Fibroblast of lung (primary cell): Measurements from ENCODE around the gene LYL1. TPM values are rescaled to one million over a fixed set of nuclear protein-coding genes. Genes with fewer than 3 reads are reported as not detected.
A peak's percentile ranks its signal among the peaks of the same experiment; 100 is the strongest.

Source experiments
- DNase-seq, 2 donors: peaks; one replicate each; pipeline versions ENCODE4 v3.0.0 to v3.0.0-alpha.2; 2010; ENCODE audit warnings: low read depth in 2 of 2
- H2AFZ ChIP-seq: 2 replicates; pipeline ENCODE4 v1.5.1; 2012; ENCODE audit warnings: low read length, control low read depth, inconsistent platforms
- H3K27ac ChIP-seq: 2 replicates; pipeline ENCODE4 v1.5.1; 2011; ENCODE audit warnings: low read length, control low read depth; ENCODE audit not compliant: insufficient read depth
- H3K27me3 ChIP-seq: 2 replicates; pipeline ENCODE4 v1.5.1; 2011; ENCODE audit warnings: mild to moderate bottlenecking, low read length; ENCODE audit not compliant: control insufficient read depth, insufficient read depth
- H3K36me3 ChIP-seq: 2 replicates; pipeline ENCODE4 v1.5.1; 2011; ENCODE audit warnings: low read length; ENCODE audit not compliant: control insufficient read depth, insufficient read depth
- H3K4me1 ChIP-seq: 2 replicates; pipeline ENCODE4 v1.5.1; 2011; ENCODE audit warnings: low read length; ENCODE audit not compliant: control insufficient read depth, insufficient read depth; ENCODE audit errors: extremely low read depth
- H3K4me2 ChIP-seq: 2 replicates; pipeline ENCODE4 v1.5.1; 2011; ENCODE audit warnings: low read length, control low read depth; ENCODE audit not compliant: insufficient read depth; ENCODE audit errors: extremely low read depth
- H3K4me3 ChIP-seq, 4 experiments: fragments of 200-600 bp in 1 of 4; sonication (generic) in 1 of 4; replicated peaks in 1 of 4; 2 replicates each; pipeline ENCODE4 v1.5.1; 2011 to 2016; ENCODE audit warnings: low read length in 4 of 4, low read depth in 3 of 4, mild to moderate bottlenecking in 3 of 4, control low read depth in 2 of 4, inconsistent platforms in 1 of 4, mixed read lengths in 1 of 4; ENCODE audit not compliant: insufficient read depth in 1 of 4; ENCODE audit errors: control extremely low read depth in 1 of 4
- H3K79me2 ChIP-seq: 2 replicates; pipeline ENCODE4 v1.5.1; 2012; ENCODE audit warnings: mild to moderate bottlenecking, low read length, inconsistent platforms; ENCODE audit not compliant: control insufficient read depth, insufficient read depth
- H3K9ac ChIP-seq: 2 replicates; pipeline ENCODE4 v1.5.1; 2011; ENCODE audit warnings: mild to moderate bottlenecking, low read length, control low read depth; ENCODE audit not compliant: insufficient read depth
- H3K9me3 ChIP-seq: 2 replicates; pipeline ENCODE4 v1.5.1; 2012; ENCODE audit warnings: low read depth, low read length; ENCODE audit not compliant: control insufficient read depth, insufficient read depth
- H4K20me1 ChIP-seq: 2 replicates; pipeline ENCODE4 v1.5.1; 2011; ENCODE audit warnings: low read length; ENCODE audit not compliant: control insufficient read depth, insufficient read depth; ENCODE audit errors: extremely low read depth
- EZH2 ChIP-seq: IDR thresholded peaks from 2 replicates; pipeline ENCODE4 v1.5.1; 2012; ENCODE audit warnings: low read length, control low read depth, mild to moderate bottlenecking; ENCODE audit errors: missing control alignments
- polyA plus RNA-seq, 2 donors: library from polyadenylated mRNA; depleted of rRNA in 1 of 2; stranded (reverse) in 1 of 2; unstranded in 1 of 2; fragments of >200 nt; gene quantifications; 2 replicates each; pipeline ENCODE4 v1.2.1, GENCODE V29; 2011 to 2012; ENCODE audit warnings: missing spikeins in 1 of 2
- total RNA-seq: library from RNA; depleted of rRNA; stranded (reverse); fragments of >200 nt; gene quantifications from 2 replicates; pipeline ENCODE4 v1.2.1, GENCODE V29; 2014
- TF ChIP-seq, protein P1 (sequence below), 2 donors: IDR thresholded peaks in 1 of 2; conservative IDR thresholded peaks in 1 of 2; 1 replicate in 1 of 2; 2 replicates in 1 of 2; pipeline ENCODE4 v1.5.1; 2011 to 2012; ENCODE audit warnings: low read length in 2 of 2, control low read depth in 1 of 2, inconsistent platforms in 1 of 2, low read depth in 1 of 2, mild to moderate bottlenecking in 1 of 2

Gene LYL1
- total and polyA plus RNA-seq, 2 donors (not counting 1 experiment from before 2014, with no cell fraction given): 0.30 to 1.2 TPM

DNA sequence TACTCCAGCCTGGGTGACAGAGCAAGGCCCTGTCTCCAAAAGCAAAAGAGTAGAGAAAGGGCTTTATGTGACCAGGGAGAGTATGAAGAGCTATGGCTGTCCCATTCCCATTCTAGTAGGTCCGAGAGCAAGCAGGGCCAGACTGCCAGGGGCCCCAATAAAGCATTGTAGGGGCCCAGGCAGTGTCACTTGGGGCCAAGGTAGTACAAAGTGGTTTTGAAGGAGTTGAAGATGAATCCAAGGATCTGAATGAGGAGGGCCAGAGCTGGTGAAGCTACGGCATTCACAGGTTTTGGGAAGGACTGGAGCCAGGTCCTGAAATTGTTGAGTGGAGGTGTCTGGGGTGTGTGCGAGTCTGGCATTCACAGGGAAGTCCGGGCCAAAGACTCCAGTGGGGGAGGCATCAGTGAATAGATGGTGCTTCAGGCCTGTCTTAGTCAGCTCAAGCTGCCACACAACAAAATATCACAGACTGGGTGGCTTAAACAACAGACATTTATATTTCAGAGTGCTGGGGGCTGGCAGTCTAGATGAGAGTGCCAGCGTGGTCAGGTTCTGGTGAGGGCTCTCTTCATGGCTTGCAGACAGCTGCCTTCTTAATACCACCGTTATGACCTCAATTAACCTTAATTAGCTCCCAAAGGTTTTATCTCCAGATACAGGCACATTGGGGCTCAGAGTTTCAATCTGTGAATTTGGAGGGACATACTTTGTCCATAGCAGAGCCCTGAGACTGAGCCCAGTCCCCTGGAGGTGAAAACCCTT, 25.3 kb upstream of the LYL1 start:
- H3K9me3 ChIP-seq: no peaks in the 10 kb centered on the region
- no peak for DNase-seq
- H4K20me1 ChIP-seq: no peaks in the 10 kb centered on the region
- H3K4me2 ChIP-seq: no peak overlapping the region
- TF ChIP-seq, protein P1, sequence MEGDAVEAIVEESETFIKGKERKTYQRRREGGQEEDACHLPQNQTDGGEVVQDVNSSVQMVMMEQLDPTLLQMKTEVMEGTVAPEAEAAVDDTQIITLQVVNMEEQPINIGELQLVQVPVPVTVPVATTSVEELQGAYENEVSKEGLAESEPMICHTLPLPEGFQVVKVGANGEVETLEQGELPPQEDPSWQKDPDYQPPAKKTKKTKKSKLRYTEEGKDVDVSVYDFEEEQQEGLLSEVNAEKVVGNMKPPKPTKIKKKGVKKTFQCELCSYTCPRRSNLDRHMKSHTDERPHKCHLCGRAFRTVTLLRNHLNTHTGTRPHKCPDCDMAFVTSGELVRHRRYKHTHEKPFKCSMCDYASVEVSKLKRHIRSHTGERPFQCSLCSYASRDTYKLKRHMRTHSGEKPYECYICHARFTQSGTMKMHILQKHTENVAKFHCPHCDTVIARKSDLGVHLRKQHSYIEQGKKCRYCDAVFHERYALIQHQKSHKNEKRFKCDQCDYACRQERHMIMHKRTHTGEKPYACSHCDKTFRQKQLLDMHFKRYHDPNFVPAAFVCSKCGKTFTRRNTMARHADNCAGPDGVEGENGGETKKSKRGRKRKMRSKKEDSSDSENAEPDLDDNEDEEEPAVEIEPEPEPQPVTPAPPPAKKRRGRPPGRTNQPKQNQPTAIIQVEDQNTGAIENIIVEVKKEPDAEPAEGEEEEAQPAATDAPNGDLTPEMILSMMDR (conservative IDR thresholded peaks at IDR 0.05 in 1 of 2, IDR thresholded peaks at IDR 0.05 in 1 of 2; ENCODE audit: low read depth in 1 of 2, low read length in 2 of 2): no peak
- no peak for TF ChIP-seq EZH2
- H3K27me3 ChIP-seq: no peaks in the 10 kb centered on the region
- H2AFZ ChIP-seq: no peak overlapping the region
- no peaks in the 10 kb centered on the region for H3K4me1 ChIP-seq
- no peak overlapping the region for H3K9ac ChIP-seq
- H3K36me3 ChIP-seq: peaks cover 2% of the 10 kb centered on the region
- no peak overlapping the region for H3K4me3 ChIP-seq
- no peak overlapping the region for H3K27ac ChIP-seq
- H3K79me2 ChIP-seq: peaks cover 76% of the 10 kb centered on the region

- H2AFZ ChIP-seq: no peak overlapping the region
- H3K4me3 ChIP-seq: no peak overlapping the region
- H3K9me3 ChIP-seq: no peaks in the 10 kb centered on the region
- no peak overlapping the region for H3K4me2 ChIP-seq
- no peak overlapping the region for H3K27ac ChIP-seq
- peaks cover 81% of the 10 kb centered on the region for H3K79me2 ChIP-seq
- no peak overlapping the region for H3K9ac ChIP-seq
- DNase-seq: peak; percentile 29 to 47
- peaks cover 2% of the 10 kb centered on the region for H3K36me3 ChIP-seq
- TF ChIP-seq, protein P1 (conservative IDR thresholded peaks at IDR 0.05 in 1 of 2, IDR thresholded peaks at IDR 0.05 in 1 of 2; ENCODE audit: low read depth in 1 of 2, low read length in 2 of 2): no peak
- TF ChIP-seq EZH2: no peak
- H3K27me3 ChIP-seq: no peaks in the 10 kb centered on the region
- H4K20me1 ChIP-seq: peaks cover 1% of the 10 kb centered on the region
- no peaks in the 10 kb centered on the region for H3K4me1 ChIP-seq
Measured at GRCh38 chr19:13127051-13127450, 24.4 kb upstream of the LYL1 start.

DNA sequence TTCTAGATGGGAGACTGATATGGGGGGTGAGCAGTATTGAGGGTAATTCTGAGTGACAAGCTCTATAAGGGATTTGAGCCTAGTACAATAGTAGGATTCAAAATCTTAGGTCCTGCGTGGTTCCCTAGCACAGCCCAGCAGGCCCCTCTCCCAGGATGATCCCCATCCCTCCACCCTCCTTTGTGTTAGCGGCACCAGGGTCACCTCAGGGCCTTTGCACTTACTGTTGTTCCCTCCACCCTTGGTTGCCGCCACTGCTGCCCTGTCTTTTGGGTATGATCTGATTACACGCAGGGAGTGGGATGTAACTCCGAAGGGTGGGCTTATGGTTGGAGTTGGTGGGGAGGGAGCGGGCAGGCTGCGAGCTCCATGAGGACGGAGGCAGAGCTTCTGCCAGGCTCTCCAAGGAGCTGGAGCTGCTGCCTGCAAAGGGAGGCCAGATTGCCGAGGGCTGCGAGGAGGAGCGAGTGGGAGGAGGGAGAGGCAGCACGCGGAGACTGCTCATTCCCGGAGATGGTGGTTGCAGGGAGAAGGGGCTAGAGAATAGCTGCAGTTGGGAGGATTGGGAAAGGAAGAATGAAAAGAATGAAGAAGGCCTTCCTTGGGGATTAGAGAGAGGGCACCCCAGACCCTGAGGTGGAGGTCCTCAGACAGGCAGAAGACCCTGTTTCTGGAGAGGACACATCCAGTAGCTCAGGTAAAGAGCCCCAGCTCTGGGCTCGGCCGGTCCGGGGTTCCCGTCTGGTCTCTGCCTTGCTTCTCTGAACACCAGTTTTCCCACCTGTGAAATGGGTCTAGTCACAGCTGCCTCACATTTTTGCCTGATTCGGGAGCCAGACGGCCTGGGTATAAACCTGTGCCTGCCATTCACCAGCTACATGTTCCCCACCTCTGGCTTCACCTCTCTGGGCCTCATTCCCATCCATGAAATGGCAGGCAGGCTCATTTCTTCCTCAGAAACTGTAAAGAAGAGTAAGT, 20.6 kb upstream of the LYL1 start:
- Histone ChIP-seq H3K4me1 (peaks cover 14% of the 10 kb centered on the region), H3K9me3 (no peaks in the 10 kb centered on the region), H3K36me3 (peaks cover 6% of the 10 kb centered on the region), H3K27ac (no peak overlapping the region), H2AFZ (no peak overlapping the region), H3K4me2 (no peak overlapping the region), H3K27me3 (no peaks in the 10 kb centered on the region), H4K20me1 (peaks cover 1% of the 10 kb centered on the region), H3K79me2 (peaks cover 88% of the 10 kb centered on the region), H3K4me3 (no peak overlapping the region), H3K9ac (no peak overlapping the region)
- no peak for DNase-seq
- TF ChIP-seq, protein P1 (conservative IDR thresholded peaks at IDR 0.05 in 1 of 2, IDR thresholded peaks at IDR 0.05 in 1 of 2; ENCODE audit: low read depth in 1 of 2, low read length in 2 of 2): no peak
- no peak for TF ChIP-seq EZH2
